T-helper 1 cell treated with Interleukin-12 subunit alpha and Interleukin-12 subunit beta and Interleukin-4 antibody, amounts not matched to agents 30 μg/mL and 1 μg/mL, for 36 hours (primary cell): Measurements from ENCODE around the gene BGLAP.
A peak's percentile ranks its signal among the peaks of the same experiment; 100 is the strongest.

ENCODE experiments used
- H3K27ac Mint-ChIP-seq: one replicate; pipeline ENCODE4 v1.8.0; 2021; ENCODE audit warnings: mild to moderate bottlenecking, mixed read lengths
- H3K27me3 Mint-ChIP-seq: one replicate; pipeline ENCODE4 v1.8.0; 2021; ENCODE audit warnings: low read depth, mixed read lengths
- H3K36me3 Mint-ChIP-seq: one replicate; pipeline ENCODE4 v1.8.0; 2021; ENCODE audit warnings: low read depth, mixed read lengths
- H3K4me1 Mint-ChIP-seq: one replicate; pipeline ENCODE4 v1.8.0; 2021; ENCODE audit warnings: low read depth, mixed read lengths
- H3K4me3 Mint-ChIP-seq: one replicate; pipeline ENCODE4 v1.8.0; 2021; ENCODE audit warnings: mild to moderate bottlenecking, moderate library complexity, mixed read lengths
- H3K9me3 Mint-ChIP-seq: one replicate; pipeline ENCODE4 v1.8.0; 2021; ENCODE audit warnings: mixed read lengths

BGLAP gene

DNA sequence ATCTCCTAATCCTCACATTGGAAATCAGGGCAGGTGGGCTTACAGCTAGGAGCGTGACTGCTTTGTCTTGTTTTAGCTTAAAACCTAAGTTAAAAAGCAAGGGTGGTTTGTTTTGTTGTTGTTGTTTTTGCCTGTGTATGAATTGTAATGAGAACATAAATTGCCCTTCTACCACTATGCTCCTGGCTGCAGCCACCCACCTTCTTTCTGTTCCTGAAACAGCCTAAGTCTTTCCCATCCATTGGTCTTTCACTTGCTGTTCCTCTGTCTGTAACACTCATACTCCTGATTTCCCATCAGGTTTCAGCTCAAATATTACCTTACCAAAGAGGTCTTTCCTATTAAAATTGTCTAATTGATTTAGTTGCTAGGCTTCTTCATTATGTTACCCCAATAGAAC, 41.5 kb downstream of the BGLAP start:
- no peaks in the 10 kb centered on the region for H3K27me3 Mint-ChIP-seq
- H3K27ac Mint-ChIP-seq, result no peak overlapping the region
- peak overlapping the region; percentile 93 for H3K4me3 Mint-ChIP-seq
- no peaks in the 10 kb centered on the region for H3K9me3 Mint-ChIP-seq
- H3K36me3 Mint-ChIP-seq, result peaks cover 7% of the 10 kb centered on the region
- H3K4me1 Mint-ChIP-seq, result peaks cover 25% of the 10 kb centered on the region

DNA sequence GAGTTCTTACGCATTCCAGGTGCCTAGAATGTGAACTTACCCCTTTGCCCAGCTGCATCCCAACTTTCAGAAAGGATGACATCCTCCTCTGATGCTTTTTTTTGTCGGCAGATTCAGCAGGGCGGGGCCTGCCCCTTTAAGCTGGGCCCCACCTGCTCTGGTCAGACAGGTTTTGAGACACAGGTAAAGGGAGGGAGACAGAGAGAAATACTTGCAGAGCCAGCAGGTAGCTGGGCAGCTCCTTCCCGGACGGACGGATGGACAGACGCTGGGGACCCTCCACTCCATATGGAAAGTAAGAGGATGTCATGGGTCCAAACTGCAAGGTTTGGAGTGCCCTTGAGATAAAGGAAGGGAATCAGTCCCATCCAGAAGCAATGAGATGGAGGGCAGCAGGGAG, 42.1 kb downstream of the BGLAP start, which contains the start of gene TMEM79:
Gene TMEM79 (plus strand): TSS at position 214 of the 400 bp plus-strand sequence. CDS start 902 bp downstream, outside the sequence.
- Mint-ChIP-seq H3K27me3 (no peaks in the 10 kb centered on the region), H3K9me3 (no peaks in the 10 kb centered on the region), H3K4me3 (peak within 1 kb of the TSS; percentile 93), H3K4me1 (peaks cover 25% of the 10 kb centered on the region), H3K27ac (peak within 1 kb of the TSS; percentile 94), H3K36me3 (peaks cover 9% of the 10 kb centered on the region)

DNA sequence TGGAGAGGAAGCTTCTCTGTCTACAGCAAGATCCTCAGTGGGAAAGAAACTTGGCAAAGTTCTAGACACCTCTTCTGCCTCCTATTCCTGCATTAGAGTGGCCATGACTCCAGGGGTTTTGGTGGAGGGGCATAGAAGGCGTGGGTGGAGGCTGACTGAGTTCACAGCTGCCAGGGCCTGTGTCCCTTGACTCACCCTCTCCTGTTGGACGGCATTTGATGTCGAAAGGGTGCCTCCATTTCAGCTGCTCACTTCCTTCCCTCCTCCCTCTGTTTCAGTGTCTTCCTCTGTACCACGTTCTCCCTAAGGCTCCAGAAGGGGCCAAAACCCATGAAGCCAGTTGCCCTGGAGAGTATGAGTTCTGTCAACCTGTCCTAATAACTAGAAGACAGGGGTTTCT, 42.8 kb downstream of the BGLAP start:
- peak overlapping the region; percentile 53 for H3K27ac Mint-ChIP-seq
- no peaks in the 10 kb centered on the region for H3K9me3 Mint-ChIP-seq
- H3K27me3 Mint-ChIP-seq, result no peaks in the 10 kb centered on the region
- peaks cover 12% of the 10 kb centered on the region for H3K36me3 Mint-ChIP-seq
- H3K4me1 Mint-ChIP-seq, result peaks cover 25% of the 10 kb centered on the region
- no peak overlapping the region for H3K4me3 Mint-ChIP-seq

DNA sequence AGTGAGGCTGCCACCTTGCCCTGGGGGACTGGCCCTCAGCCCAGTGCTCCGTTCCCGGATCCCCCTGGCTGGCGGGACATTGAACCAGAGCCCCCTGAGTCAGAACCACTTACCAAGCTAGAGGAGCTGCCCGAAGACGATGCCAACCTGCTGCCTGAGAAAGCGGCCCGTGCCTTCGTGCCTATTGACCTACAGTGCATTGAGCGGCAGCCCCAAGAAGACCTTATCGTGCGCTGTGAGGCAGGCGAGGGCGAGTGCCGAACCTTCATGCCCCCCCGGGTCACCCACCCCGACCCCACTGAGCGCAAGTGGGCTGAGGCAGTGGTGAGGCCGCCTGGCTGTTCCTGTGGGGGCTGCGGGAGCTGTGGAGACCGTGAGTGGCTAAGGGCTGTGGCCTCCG, 43.5 kb downstream of the BGLAP start:
- no peaks in the 10 kb centered on the region for H3K27me3 Mint-ChIP-seq
- H3K4me1 Mint-ChIP-seq, result peaks cover 20% of the 10 kb centered on the region
- peaks cover 13% of the 10 kb centered on the region for H3K36me3 Mint-ChIP-seq
- no peak overlapping the region for H3K27ac Mint-ChIP-seq
- no peak overlapping the region for H3K4me3 Mint-ChIP-seq
- H3K9me3 Mint-ChIP-seq, result no peaks in the 10 kb centered on the region

DNA sequence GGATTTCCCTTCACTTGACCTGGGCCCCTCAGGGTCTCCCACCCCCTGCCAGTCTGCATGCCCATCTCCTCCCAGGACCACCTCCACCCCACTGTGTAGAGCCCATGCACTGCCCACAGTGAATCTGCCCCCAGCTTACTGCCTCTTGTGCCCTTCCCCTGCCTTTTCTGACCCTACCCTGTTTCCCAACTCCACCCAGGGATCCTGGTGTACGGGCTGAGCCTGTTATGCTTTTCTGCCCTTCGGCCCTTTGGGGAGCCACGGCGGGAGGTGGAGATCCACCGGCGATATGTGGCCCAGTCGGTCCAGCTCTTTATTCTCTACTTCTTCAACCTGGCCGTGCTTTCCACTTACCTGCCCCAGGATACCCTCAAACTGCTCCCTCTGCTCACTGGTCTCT, 44.1 kb downstream of the BGLAP start:
- Mint-ChIP-seq H3K27ac (no peak overlapping the region), H3K4me3 (no peak overlapping the region)

DNA sequence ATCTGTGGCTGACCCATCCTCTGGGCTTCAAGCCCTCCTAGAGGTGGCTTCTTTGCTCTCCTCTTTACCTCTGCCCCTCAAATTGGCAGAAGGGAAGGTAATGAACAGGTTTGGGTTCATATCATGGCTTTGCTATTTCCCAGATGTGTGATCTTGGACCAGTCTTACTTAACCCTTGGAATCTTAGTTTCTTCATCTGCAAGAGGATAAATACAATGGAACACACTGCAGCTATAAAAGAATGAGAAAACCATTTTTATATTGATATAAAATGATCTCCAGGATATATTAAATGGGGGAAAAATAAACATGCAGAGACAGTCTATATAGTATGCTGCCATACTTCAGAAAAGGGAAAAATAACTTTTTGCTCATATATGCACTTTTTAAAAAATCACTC, 47.9 kb downstream of the BGLAP start:
- no peak overlapping the region for H3K27ac Mint-ChIP-seq
- no peaks in the 10 kb centered on the region for H3K27me3 Mint-ChIP-seq
- H3K36me3 Mint-ChIP-seq, result peaks cover 13% of the 10 kb centered on the region
- H3K4me1 Mint-ChIP-seq, result peaks cover 7% of the 10 kb centered on the region
- H3K9me3 Mint-ChIP-seq, result no peaks in the 10 kb centered on the region
- no peak overlapping the region for H3K4me3 Mint-ChIP-seq

More for the DNA sequence above, 44.1 kb downstream of the BGLAP start:
- peaks cover 15% of the 10 kb centered on the region for H3K4me1 Mint-ChIP-seq
- H3K36me3 Mint-ChIP-seq, result peaks cover 13% of the 10 kb centered on the region
- H3K27me3 Mint-ChIP-seq, result no peaks in the 10 kb centered on the region
- no peaks in the 10 kb centered on the region for H3K9me3 Mint-ChIP-seq

DNA sequence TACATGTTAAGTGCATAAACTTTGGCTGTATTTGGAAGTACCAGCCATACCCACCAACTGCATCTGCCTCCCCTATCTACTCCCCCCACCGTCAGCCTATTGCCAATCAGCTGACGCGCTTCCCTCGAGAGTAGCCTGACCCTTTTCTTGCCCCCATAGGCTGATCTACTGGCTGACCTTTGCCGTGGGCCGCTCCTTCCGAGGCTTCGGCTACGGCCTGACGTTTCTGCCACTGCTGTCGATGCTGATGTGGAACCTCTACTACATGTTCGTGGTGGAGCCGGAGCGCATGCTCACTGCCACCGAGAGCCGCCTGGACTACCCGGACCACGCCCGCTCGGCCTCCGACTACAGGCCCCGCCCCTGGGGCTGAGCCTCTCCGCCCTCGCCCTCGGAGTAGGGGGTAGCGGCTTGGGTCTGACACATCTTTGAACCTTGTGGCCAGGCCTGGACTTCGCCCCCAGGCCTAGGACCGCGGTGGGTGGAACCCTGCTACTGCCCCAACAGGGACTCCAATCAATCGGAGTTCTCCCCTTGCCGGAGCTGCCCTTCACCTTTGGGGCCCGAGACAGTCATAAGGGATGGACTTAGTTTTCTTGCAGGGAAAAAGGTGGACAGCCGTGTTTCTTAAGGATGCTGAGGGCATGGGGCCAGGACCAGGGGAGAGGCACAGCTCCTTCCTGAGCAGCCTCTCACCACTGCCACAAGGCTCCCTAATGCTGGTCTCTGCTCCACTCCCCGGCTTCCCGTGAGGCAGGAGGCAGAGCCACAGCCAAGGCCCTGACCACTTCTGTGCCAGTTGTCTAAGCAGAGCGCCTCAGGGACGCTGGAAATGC, 49.5 kb downstream of the BGLAP start:
- Mint-ChIP-seq H3K4me3 (peak overlapping the region; percentile 61), H3K9me3 (no peaks in the 10 kb centered on the region), H3K4me1 (peaks cover 15% of the 10 kb centered on the region), H3K27me3 (no peaks in the 10 kb centered on the region), H3K27ac (no peak overlapping the region), H3K36me3 (peaks cover 13% of the 10 kb centered on the region)
